Stimulated activated CD8-positive, alpha-beta memory T cell treated with anti-CD3 and anti-CD28 coated beads, Interleukin-7, amount 100 ng/mL, for 24 hours (primary cell): ENCODE measurements around the gene MCCC1.
"Not testable (repeated sequence)": the region's sequence is repeated elsewhere in the genome, so short reads cannot be mapped to it uniquely, and the experiment has no call there.

Experiments used
- DNase-seq: peaks from one replicate; pipeline ENCODE4 v3.0.0-alpha.2; 2020; ENCODE audit warnings: low read depth

MCCC1 gene

GRCh38 chr3:183044547-183045229 is 54.6 kb downstream of the MCCC1 start:
- no peak for DNase-seq

GRCh38 chr3:183038757-183039156 is 60.5 kb downstream of the MCCC1 start:
- no peak for DNase-seq

GRCh38 chr3:183038221-183038620 is 61.1 kb downstream of the MCCC1 start:
- DNase-seq, result no peak

- DNase-seq, result no peak
Measured at GRCh38 chr3:183033746-183034145, 65.5 kb downstream of the MCCC1 start.

- no peak for DNase-seq
Measured at GRCh38 chr3:183032880-183033555, 66.3 kb downstream of the MCCC1 start.

- no peak for DNase-seq
Measured at GRCh38 chr3:183031826-183032225, 67.5 kb downstream of the MCCC1 start.

- no peak for DNase-seq
Measured at GRCh38 chr3:183028416-183028815, 70.9 kb downstream of the MCCC1 start.

GRCh38 chr3:183027276-183027675 is 72.0 kb downstream of the MCCC1 start:
- no peak for DNase-seq

- no peak for DNase-seq
Measured at GRCh38 chr3:183022936-183023516, 76.3 kb downstream of the MCCC1 start.

GRCh38 chr3:183018421-183019192 is 80.7 kb downstream of the MCCC1 start:
- DNase-seq, result no peak

- no peak for DNase-seq
Measured at GRCh38 chr3:183015185-183015584, 84.1 kb downstream of the MCCC1 start.

GRCh38 chr3:183013856-183014255 is 85.4 kb downstream of the MCCC1 start:
- no peak for DNase-seq

GRCh38 chr3:183013074-183013473 is 86.2 kb downstream of the MCCC1 start:
- no peak for DNase-seq

- no peak for DNase-seq
Measured at GRCh38 chr3:183008800-183009199, 90.5 kb downstream of the MCCC1 start.

GRCh38 chr3:183008303-183008702 is 91.0 kb downstream of the MCCC1 start:
- no peak for DNase-seq

GRCh38 chr3:183006396-183007002 is 92.8 kb downstream of the MCCC1 start:
- no peak for DNase-seq

- no peak for DNase-seq
Measured at GRCh38 chr3:182999767-183000166, 99.5 kb downstream of the MCCC1 start.

GRCh38 chr3:182993486-182994201 is 105.7 kb downstream of the MCCC1 start:
- not testable (repeated sequence) for DNase-seq

GRCh38 chr3:182989566-182989965 is 109.7 kb downstream of the MCCC1 start:
- no peak for DNase-seq

GRCh38 chr3:182986021-182986420 is 113.3 kb downstream of the MCCC1 start:
- no peak for DNase-seq

GRCh38 chr3:182983876-182984275 is 115.4 kb downstream of the MCCC1 start:
- no peak for DNase-seq

GRCh38 chr3:182981038-182981380 is 118.3 kb downstream of the MCCC1 start:
- no peak for DNase-seq
